Caco-2 (cell line): ENCODE results near the gene NPHS2. TPM values are rescaled to one million over a fixed set of nuclear protein-coding genes. Genes with fewer than 3 reads are reported as not detected.

Experiments
- BruUV-seq: library from RNA; stranded (reverse); fragments of 400-500 nt; replicated peaks from 2 replicates; lab custom pipeline; 2021; lab: Mats Ljungman, UMichigan
- CTCF ChIA-PET: fragments of 300-600 bp; sonication (Branson Sonifier 250); formaldehyde crosslinking; loops from one replicate; lab custom pipeline; 2022; ENCODE audit warnings: antibody characterized with exemption; lab: Charles Lee
- POLR2A ChIA-PET: fragments of 300-600 bp; sonication (Branson Sonifier 250); formaldehyde crosslinking; loops from one replicate; lab custom pipeline; 2022; ENCODE audit warnings: antibody characterized with exemption; lab: Charles Lee
- DNase-seq, 2 experiments: peaks; one replicate each; pipeline versions ENCODE4 v3.0.0 to v3.0.0-alpha.2; 2020 to 2022
- H3K27me3 ChIP-seq: replicated peaks from 2 replicates; pipeline ENCODE4 v1.6.0; 2011; ENCODE audit warnings: low read length; ENCODE audit not compliant: control insufficient read depth, insufficient read depth
- H3K36me3 ChIP-seq: 2 replicates; pipeline ENCODE4 v1.5.1; 2011; ENCODE audit warnings: low read length; ENCODE audit not compliant: control insufficient read depth, insufficient read depth
- H3K4me1 ChIP-seq: fragments of 250-450 bp; sonication (Bioruptor Pico); 2 replicates; pipeline ENCODE4 v1.5.1; 2020; ENCODE audit warnings: mild to moderate bottlenecking
- H3K4me3 ChIP-seq: 2 replicates; pipeline ENCODE4 v1.5.1; 2011; ENCODE audit warnings: low read depth, mild to moderate bottlenecking, control low read depth, low read length
- H3K9me3 ChIP-seq: fragments of 250-450 bp; sonication (Bioruptor Pico); 2 replicates; pipeline ENCODE4 v1.5.1; 2020; ENCODE audit warnings: mild to moderate bottlenecking, moderate library complexity
- H3K27ac Mint-ChIP-seq: one replicate; pipeline ENCODE4 v1.8.0; 2022; ENCODE audit warnings: mixed read lengths; ENCODE audit not compliant: unreplicated experiment
- H3K27me3 Mint-ChIP-seq: one replicate; pipeline ENCODE4 v1.8.0; 2022; ENCODE audit warnings: mixed read lengths; ENCODE audit not compliant: insufficient read depth, unreplicated experiment
- H3K36me3 Mint-ChIP-seq: one replicate; pipeline ENCODE4 v1.8.0; 2022; ENCODE audit warnings: mild to moderate bottlenecking, mixed read lengths; ENCODE audit not compliant: insufficient read depth, unreplicated experiment
- H3K4me1 Mint-ChIP-seq: one replicate; pipeline ENCODE4 v1.8.0; 2022; ENCODE audit warnings: low read depth, mixed read lengths; ENCODE audit not compliant: unreplicated experiment
- H3K4me3 Mint-ChIP-seq: one replicate; pipeline ENCODE4 v1.8.0; 2022; ENCODE audit warnings: mild to moderate bottlenecking, moderate library complexity, mixed read lengths; ENCODE audit not compliant: unreplicated experiment
- H3K9me3 Mint-ChIP-seq: one replicate; pipeline ENCODE4 v1.8.0; 2022; ENCODE audit warnings: mixed read lengths; ENCODE audit not compliant: unreplicated experiment
- CTCF ChIP-seq, 2 experiments: fragments of 200-600 bp in 1 of 2; IDR thresholded peaks; 1 replicate in 1 of 2; 2 replicates in 1 of 2; pipeline versions ENCODE4 v1.5.1 to v1.8.0; 2011 to 2022; ENCODE audit warnings: antibody characterized with exemption in 1 of 2, control low read depth in 1 of 2, inconsistent platforms in 1 of 2, low read depth in 1 of 2, low read length in 1 of 2, mild to moderate bottlenecking in 1 of 2, moderate library complexity in 1 of 2; ENCODE audit not compliant: insufficient read depth in 1 of 2, severe bottlenecking in 1 of 2, unreplicated experiment in 1 of 2
- intact Hi-C: fragments of 100-400 bp; cut with micrococcal nuclease; formaldehyde crosslinking; loops from one replicate; pipeline ENCODE4 v1.10.0; 2022; ENCODE audit not compliant: unreplicated experiment
- total RNA-seq: library from RNA; stranded (reverse); gene quantifications from 2 replicates; pipeline ENCODE4 v1.2.3, GENCODE V29; 2022

Gene NPHS2
- total RNA-seq, 1 experiment from 2014 or later = not detected

DNA sequence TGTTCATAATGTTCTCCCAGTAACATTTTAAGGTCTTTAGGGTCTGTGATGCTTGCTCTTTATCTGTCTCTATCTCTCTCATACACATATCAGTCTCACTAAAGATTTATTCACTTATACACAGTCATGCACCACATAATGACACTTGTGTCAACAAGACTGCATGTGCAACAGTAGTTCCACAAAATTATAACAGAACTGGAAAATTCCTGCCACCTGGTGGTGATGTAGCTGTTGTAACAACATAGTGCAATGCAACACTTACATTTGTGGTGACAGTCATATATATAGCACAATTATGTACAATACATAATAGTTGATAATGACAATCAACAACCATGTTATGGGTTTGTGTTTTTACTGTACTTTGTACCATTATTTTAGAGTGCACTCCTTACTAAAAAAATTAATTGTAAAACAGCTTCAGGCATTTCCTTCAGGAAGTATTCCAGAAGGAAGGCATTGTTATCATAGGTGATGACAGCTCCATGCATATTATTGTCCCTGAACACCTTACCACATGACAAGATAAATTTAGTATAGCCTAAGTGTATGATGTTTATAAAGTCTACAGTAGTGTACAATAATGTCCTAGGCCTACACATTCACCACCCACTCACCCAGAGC is 24.0 kb upstream of the NPHS2 start:
- Mint-ChIP-seq H3K27me3 (peaks cover 9% of the 10 kb centered on the region), H3K4me3 (no peak overlapping the region), H3K9me3 (peaks cover 21% of the 10 kb centered on the region), H3K27ac (no peak overlapping the region), H3K4me1 (peaks cover 7% of the 10 kb centered on the region), H3K36me3 (no peaks in the 10 kb centered on the region)
- intact Hi-C loops = loop anchor here (1.0 to 2.0 kb wide), 3 partner anchors 306 to 521 kb away; partner anchors contain the start of gene SOAT1
- Histone ChIP-seq H3K9me3 (no peaks in the 10 kb centered on the region), H3K27me3 (no peaks in the 10 kb centered on the region), H3K4me1 (no peaks in the 10 kb centered on the region), H3K4me3 (no peak overlapping the region), H3K36me3 (no peaks in the 10 kb centered on the region)
- ChIA-PET POLR2A (no interaction called here), CTCF (interaction anchor here (0.6 to 1.0 kb wide), 4 partner anchors 103 to 348 kb away, joined by 3 to 5 read pairs (median 4); no protein-coding TSS in a partner anchor)
- no TSS peak for BruUV-seq
- DNase-seq = peak in 1 of 2 experiments; percentile 60
- peak; percentile 50 to 53 for TF ChIP-seq CTCF (IDR thresholded peaks at IDR 0.05; ENCODE audit: insufficient read depth in 1 of 2, low read depth in 1 of 2, low read length in 1 of 2, severe bottlenecking in 1 of 2, unreplicated experiment in 1 of 2)

DNA sequence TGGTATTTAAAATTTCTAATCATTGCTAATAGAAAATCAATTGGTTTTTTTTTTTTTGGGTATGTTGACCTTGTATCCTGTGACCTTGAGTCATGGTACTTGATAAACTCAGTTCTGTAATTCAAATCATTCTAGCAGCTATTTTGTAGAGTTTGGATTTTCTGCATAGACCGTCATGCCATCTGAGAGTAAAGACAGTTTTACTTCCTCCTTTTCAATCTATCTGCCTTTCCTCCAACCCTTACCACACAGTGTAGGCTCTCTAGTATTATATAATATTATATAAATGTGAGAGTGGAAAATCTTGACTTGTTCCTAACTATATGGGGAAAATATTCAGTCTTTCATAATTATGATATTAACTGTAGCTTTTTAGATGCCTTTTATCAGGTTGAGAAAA is 22.9 kb upstream of the NPHS2 start:
- no peak overlapping the region for H3K4me3 ChIP-seq
- BruUV-seq = no TSS peak
- CTCF ChIA-PET = interaction anchor here (1.0 kb wide), 1 partner anchor 151 kb away, joined by 4 read pairs; no protein-coding TSS in a partner anchor

More for the DNA sequence above, 22.9 kb upstream of the NPHS2 start:
- no peak for TF ChIP-seq CTCF (IDR thresholded peaks at IDR 0.05; ENCODE audit: insufficient read depth in 1 of 2, low read depth in 1 of 2, low read length in 1 of 2, severe bottlenecking in 1 of 2, unreplicated experiment in 1 of 2)
- no peaks in the 10 kb centered on the region for H3K36me3 Mint-ChIP-seq
- peaks cover 7% of the 10 kb centered on the region for H3K4me1 Mint-ChIP-seq
- no peak overlapping the region for H3K27ac Mint-ChIP-seq
- Histone ChIP-seq H3K27me3 (no peaks in the 10 kb centered on the region), H3K9me3 (no peaks in the 10 kb centered on the region), H3K4me1 (no peaks in the 10 kb centered on the region), H3K36me3 (no peaks in the 10 kb centered on the region)
- intact Hi-C loops = loop anchor here (1.0 to 2.0 kb wide), 3 partner anchors 305 to 520 kb away; partner anchors contain the start of gene SOAT1
- H3K4me3 Mint-ChIP-seq = no peak overlapping the region
- H3K9me3 Mint-ChIP-seq = peaks cover 10% of the 10 kb centered on the region
- DNase-seq = no peak
- H3K27me3 Mint-ChIP-seq = peaks cover 6% of the 10 kb centered on the region
- POLR2A ChIA-PET = no interaction called here
